Measurements from ENCODE around the gene SCNM1. TPM values are rescaled to one million over a fixed set of nuclear protein-coding genes. Genes with fewer than 3 reads are reported as not detected.
"Not testable (repeated sequence)": the region's sequence is repeated elsewhere in the genome, so short reads cannot be mapped to it uniquely, and the experiment has no call there.

SCNM1 gene
- total RNA-seq, 1 donor from 2014 or later: 34.6 TPM

DNA sequence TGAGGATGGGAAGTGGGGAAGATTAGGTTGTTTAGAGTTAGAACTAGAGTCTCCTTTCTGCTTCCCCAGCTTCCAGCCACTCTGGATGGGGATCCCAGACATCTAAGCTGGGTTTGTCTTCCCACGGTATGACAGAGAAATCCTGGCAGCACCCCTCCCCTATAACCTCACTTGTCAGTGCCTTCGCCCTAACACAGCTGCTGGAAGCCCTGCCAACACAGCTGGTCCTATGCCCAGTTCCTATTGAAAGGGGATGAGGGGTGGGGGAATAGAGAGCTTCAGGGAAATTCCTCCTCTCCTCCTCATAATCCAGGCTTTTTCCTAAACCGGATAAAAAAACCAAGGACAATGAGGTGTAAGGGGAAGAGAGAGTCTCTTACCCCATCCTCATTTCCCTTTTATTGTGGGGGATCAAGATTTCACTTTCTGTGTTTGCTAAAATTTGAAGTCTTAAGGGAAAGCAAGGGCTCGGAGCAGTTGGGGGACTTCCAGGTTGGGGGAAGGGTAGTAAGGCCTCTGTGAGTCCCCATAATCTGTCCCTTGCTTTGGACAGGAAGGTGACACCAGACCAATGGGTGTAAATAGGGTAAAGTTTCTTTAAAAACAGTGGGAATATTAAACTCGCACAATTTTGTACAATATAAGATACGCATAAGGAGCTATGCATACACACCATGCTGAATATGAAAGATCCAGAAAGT is 9.2 kb downstream of the SCNM1 start:
- Histone ChIP-seq H3K9me3 (no peaks in the 10 kb centered on the region), H3K4me3 (no peak overlapping the region), H3K27ac (no peak overlapping the region), H3K27me3 (no peaks in the 10 kb centered on the region), H3K36me3 (peaks cover 68% of the 10 kb centered on the region), H3K4me1 (no peaks in the 10 kb centered on the region)
- intact Hi-C loops (cut with DNase I): no loop called here
- DNase-seq: no peak
- TF ChIP-seq, protein P1, sequence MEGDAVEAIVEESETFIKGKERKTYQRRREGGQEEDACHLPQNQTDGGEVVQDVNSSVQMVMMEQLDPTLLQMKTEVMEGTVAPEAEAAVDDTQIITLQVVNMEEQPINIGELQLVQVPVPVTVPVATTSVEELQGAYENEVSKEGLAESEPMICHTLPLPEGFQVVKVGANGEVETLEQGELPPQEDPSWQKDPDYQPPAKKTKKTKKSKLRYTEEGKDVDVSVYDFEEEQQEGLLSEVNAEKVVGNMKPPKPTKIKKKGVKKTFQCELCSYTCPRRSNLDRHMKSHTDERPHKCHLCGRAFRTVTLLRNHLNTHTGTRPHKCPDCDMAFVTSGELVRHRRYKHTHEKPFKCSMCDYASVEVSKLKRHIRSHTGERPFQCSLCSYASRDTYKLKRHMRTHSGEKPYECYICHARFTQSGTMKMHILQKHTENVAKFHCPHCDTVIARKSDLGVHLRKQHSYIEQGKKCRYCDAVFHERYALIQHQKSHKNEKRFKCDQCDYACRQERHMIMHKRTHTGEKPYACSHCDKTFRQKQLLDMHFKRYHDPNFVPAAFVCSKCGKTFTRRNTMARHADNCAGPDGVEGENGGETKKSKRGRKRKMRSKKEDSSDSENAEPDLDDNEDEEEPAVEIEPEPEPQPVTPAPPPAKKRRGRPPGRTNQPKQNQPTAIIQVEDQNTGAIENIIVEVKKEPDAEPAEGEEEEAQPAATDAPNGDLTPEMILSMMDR (IDR thresholded peaks at IDR 0.05): no peak
- ATAC-seq: no peak

- DNase-seq: no peak
- Histone ChIP-seq H3K36me3 (peaks cover 69% of the 10 kb centered on the region), H3K4me1 (no peaks in the 10 kb centered on the region), H3K27ac (no peak within 1 kb of the TSS), H3K4me3 (no peak within 1 kb of the TSS), H3K9me3 (no peaks in the 10 kb centered on the region), H3K27me3 (no peaks in the 10 kb centered on the region)
- intact Hi-C loops (cut with DNase I): no loop called here
- ATAC-seq: peak; percentile 70
- TF ChIP-seq, protein P1 (IDR thresholded peaks at IDR 0.05): peak; percentile 36
These were observed 9.9 kb downstream of the SCNM1 start, which contains the start of gene TMOD4 for GRCh38 chr1:151175863-151176262. TSS of gene TMOD4 (minus strand) at chr1:151175981. CDS start at chr1:151174875, 1,106 bp downstream.

- Histone ChIP-seq H3K4me3 (no peak overlapping the region), H3K9me3 (no peaks in the 10 kb centered on the region), H3K36me3 (peaks cover 77% of the 10 kb centered on the region), H3K27me3 (no peaks in the 10 kb centered on the region), H3K4me1 (no peaks in the 10 kb centered on the region), H3K27ac (no peak overlapping the region)
- TF ChIP-seq, protein P1 (IDR thresholded peaks at IDR 0.05): no peak
- intact Hi-C loops (cut with DNase I): no loop called here
- ATAC-seq (no peak), DNase-seq (no peak)
These were observed 10.6 kb downstream of the SCNM1 start for GRCh38 chr1:151176514-151177045.

GRCh38 chr1:151184211-151184610 is 18.3 kb downstream of the SCNM1 start:
- ATAC-seq: no peak
- Histone ChIP-seq H3K4me1 (peaks cover 10% of the 10 kb centered on the region), H3K9me3 (no peaks in the 10 kb centered on the region), H3K4me3 (no peak overlapping the region), H3K27ac (no peak overlapping the region), H3K36me3 (peaks cover 67% of the 10 kb centered on the region), H3K27me3 (no peaks in the 10 kb centered on the region)
- intact Hi-C loops (cut with DNase I): no loop called here
- no peak for DNase-seq
- TF ChIP-seq, protein P1 (IDR thresholded peaks at IDR 0.05): no peak

DNA sequence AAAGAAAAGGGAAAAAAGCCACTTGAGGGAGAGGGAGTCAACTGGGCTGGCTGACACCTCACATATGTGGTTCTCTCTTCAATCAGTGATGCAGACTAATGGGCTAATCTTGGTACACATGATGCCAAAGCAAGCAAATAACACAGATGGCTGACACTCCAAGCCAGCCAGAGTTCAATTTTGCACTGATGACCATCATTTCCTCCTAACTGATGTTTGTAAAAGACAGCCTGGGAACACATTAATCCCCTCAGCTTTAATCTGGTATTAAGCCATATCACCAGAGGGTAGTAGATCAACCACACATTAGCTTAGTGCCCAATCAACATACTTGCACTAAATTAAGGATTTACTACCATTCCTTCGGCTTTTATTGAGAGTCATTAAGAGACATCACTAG is 21.3 kb downstream of the SCNM1 start:
- peaks cover 37% of the 10 kb centered on the region for H3K36me3 ChIP-seq
- H3K9me3 ChIP-seq: no peaks in the 10 kb centered on the region
- DNase-seq (no peak), ATAC-seq (no peak)
- no peak overlapping the region for H3K27ac ChIP-seq
- intact Hi-C loops (cut with DNase I): no loop called here
- H3K4me3 ChIP-seq: no peak overlapping the region
- H3K4me1 ChIP-seq: peaks cover 17% of the 10 kb centered on the region
- H3K27me3 ChIP-seq: no peaks in the 10 kb centered on the region
- TF ChIP-seq, protein P1 (IDR thresholded peaks at IDR 0.05): no peak

- ATAC-seq; H3K9me3 ChIP-seq; DNase-seq; H3K27ac ChIP-seq; intact Hi-C loops (cut with DNase I); H3K27me3 ChIP-seq: not testable (repeated sequence)
- peaks cover 22% of the 10 kb centered on the region for H3K36me3 ChIP-seq
- peak overlapping the region; percentile 62 for H3K4me3 ChIP-seq
- H3K4me1 ChIP-seq: peaks cover 17% of the 10 kb centered on the region
These were observed 22.7 kb downstream of the SCNM1 start for GRCh38 chr1:151188667-151189066.

Measured in upper lobe of right lung (tissue), 1 donor.